Measurements from ENCODE around the gene HEBP2.

HEBP2 gene

GRCh38 chr6:138404666-138405337 lies 779 bp downstream of the HEBP2 start:
- Histone ChIP-seq H4K91ac (ENCODE audit: low read length) (no peak overlapping the region), H3K4me1 (ENCODE audit: control insufficient read depth, insufficient read depth, low read depth, low read length) (peaks cover 5% of the 10 kb centered on the region), H3K4ac (ENCODE audit: low read depth in 1 of 2, low read length in 2 of 2) (peak overlapping the region; percentile 40 to 54), H3K18ac (ENCODE audit: low read depth in 1 of 2, low read length in 2 of 2) (peak overlapping the region; percentile 52 to 76), H3K9ac (ENCODE audit: low read length) (peak overlapping the region; percentile 90), H3K23ac (ENCODE audit: low read length in 2 of 2) (peak overlapping the region in 1 of 2 experiments; percentile 61), H3K4me3 (ENCODE audit: insufficient read depth in 1 of 2, low read depth in 1 of 2, low read length in 2 of 2) (peak overlapping the region; percentile 90 to 92), H2BK5ac (ENCODE audit: low read depth, low read length, poor library complexity, severe bottlenecking) (no peak overlapping the region), H2AK5ac (ENCODE audit: low read length, severe bottlenecking) (no peak overlapping the region), H2BK15ac (ENCODE audit: low read depth, poor library complexity, severe bottlenecking) (peak overlapping the region; percentile 77), H3K4me2 (ENCODE audit: low read length, poor library complexity, severe bottlenecking) (peak overlapping the region; percentile 89), H2BK120ac (ENCODE audit: low read depth, low read length) (peak overlapping the region; percentile 80), H3K14ac (ENCODE audit: low read length in 2 of 2) (peak overlapping the region in 1 of 2 experiments; percentile 58), H4K8ac (ENCODE audit: low read length) (peak overlapping the region; percentile 3), H3K79me1 (replicated peaks; ENCODE audit: low read length, poor library complexity, severe bottlenecking) (peaks cover 31% of the 10 kb centered on the region), H3K27ac (ENCODE audit: low read length, poor library complexity, severe bottlenecking) (peak overlapping the region; percentile 15), H3K9me3 (ENCODE audit: control insufficient read depth, low read length) (no peaks in the 10 kb centered on the region), H2AFZ (ENCODE audit: low read depth, low read length) (peak overlapping the region; percentile 36), H2BK12ac (ENCODE audit: low read length in 2 of 2) (peak overlapping the region in 1 of 2 experiments; percentile 60), H3K27me3 (ENCODE audit: control insufficient read depth in 1 of 2, insufficient read depth in 1 of 2, low read length in 2 of 2) (no peaks in the 10 kb centered on the region), H3K36me3 (ENCODE audit: control insufficient read depth in 1 of 2, insufficient read depth in 2 of 2, low read depth in 1 of 2, low read length in 2 of 2) (peaks cover 22 to 40% of the 10 kb centered on the region in 2 experiments)
- peak; percentile 35 for DNase-seq
- 4% methylated on average over 29 of the region's 35 CpGs for WGBS

GRCh38 chr6:138405816-138406413 lies 1.9 kb downstream of the HEBP2 start:
- H3K18ac ChIP-seq (ENCODE audit: low read depth in 1 of 2, low read length in 2 of 2) = no peak overlapping the region
- peaks cover 22 to 44% of the 10 kb centered on the region in 2 experiments for H3K36me3 ChIP-seq (ENCODE audit: control insufficient read depth in 1 of 2, insufficient read depth in 2 of 2, low read depth in 1 of 2, low read length in 2 of 2)
- H3K4me2 ChIP-seq (ENCODE audit: low read length, poor library complexity, severe bottlenecking) = no peak overlapping the region
- no peak overlapping the region for H3K23ac ChIP-seq (ENCODE audit: low read length in 2 of 2)
- H2BK5ac ChIP-seq (ENCODE audit: low read depth, low read length, poor library complexity, severe bottlenecking) = no peak overlapping the region
- H2BK12ac ChIP-seq (ENCODE audit: low read length in 2 of 2) = no peak overlapping the region
- peaks cover 5% of the 10 kb centered on the region for H3K4me1 ChIP-seq (ENCODE audit: control insufficient read depth, insufficient read depth, low read depth, low read length)
- no peak overlapping the region for H3K4ac ChIP-seq (ENCODE audit: low read depth in 1 of 2, low read length in 2 of 2)
- no peak overlapping the region for H2BK120ac ChIP-seq (ENCODE audit: low read depth, low read length)
- H2AK5ac ChIP-seq (ENCODE audit: low read length, severe bottlenecking) = no peak overlapping the region
- 75% methylated on average over 4 of the region's 5 CpGs for WGBS
- no peaks in the 10 kb centered on the region for H3K9me3 ChIP-seq (ENCODE audit: control insufficient read depth, low read length)
- no peak overlapping the region for H4K91ac ChIP-seq (ENCODE audit: low read length)
- no peak overlapping the region for H3K9ac ChIP-seq (ENCODE audit: low read length)
- no peak overlapping the region for H4K8ac ChIP-seq (ENCODE audit: low read length)
- no peak overlapping the region for H2BK15ac ChIP-seq (ENCODE audit: low read depth, poor library complexity, severe bottlenecking)
- H3K27ac ChIP-seq (ENCODE audit: low read length, poor library complexity, severe bottlenecking) = no peak overlapping the region
- H3K14ac ChIP-seq (ENCODE audit: low read length in 2 of 2) = no peak overlapping the region
- no peaks in the 10 kb centered on the region for H3K27me3 ChIP-seq (ENCODE audit: control insufficient read depth in 1 of 2, insufficient read depth in 1 of 2, low read length in 2 of 2)
- H3K4me3 ChIP-seq (ENCODE audit: insufficient read depth in 1 of 2, low read depth in 1 of 2, low read length in 2 of 2) = no peak overlapping the region
- H2AFZ ChIP-seq (ENCODE audit: low read depth, low read length) = no peak overlapping the region
- DNase-seq = no peak
- H3K79me1 ChIP-seq (replicated peaks; ENCODE audit: low read length, poor library complexity, severe bottlenecking) = peaks cover 31% of the 10 kb centered on the region

DNA sequence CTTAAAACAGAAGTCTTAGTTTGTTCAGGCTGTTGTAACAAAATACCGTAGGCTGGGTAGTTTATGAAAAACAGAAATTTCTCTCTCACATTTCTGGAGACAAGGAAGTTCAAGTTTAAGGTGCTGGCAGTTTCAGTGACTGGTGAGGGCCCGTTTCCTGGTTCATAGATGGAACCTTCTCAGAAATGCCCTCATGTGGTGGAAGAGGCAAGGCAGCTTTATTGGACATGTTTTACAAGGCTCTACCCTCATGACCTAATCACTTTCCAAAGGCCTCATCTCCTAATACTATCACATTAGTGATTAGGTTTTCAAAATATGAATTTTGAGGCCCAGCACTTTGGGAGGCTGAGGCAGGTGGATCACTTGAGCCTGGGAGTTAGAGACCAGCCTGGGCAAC lies 2.4 kb downstream of the HEBP2 start:
- Histone ChIP-seq H2BK12ac (ENCODE audit: low read length in 2 of 2) (no peak overlapping the region), H4K8ac (ENCODE audit: low read length) (no peak overlapping the region), H3K4me1 (ENCODE audit: control insufficient read depth, insufficient read depth, low read depth, low read length) (peaks cover 6% of the 10 kb centered on the region), H2AK5ac (ENCODE audit: low read length, severe bottlenecking) (no peak overlapping the region), H2BK120ac (ENCODE audit: low read depth, low read length) (no peak overlapping the region), H4K91ac (ENCODE audit: low read length) (no peak overlapping the region), H3K4ac (ENCODE audit: low read depth in 1 of 2, low read length in 2 of 2) (no peak overlapping the region), H3K79me1 (replicated peaks; ENCODE audit: low read length, poor library complexity, severe bottlenecking) (peaks cover 32% of the 10 kb centered on the region), H3K9me3 (ENCODE audit: control insufficient read depth, low read length) (no peaks in the 10 kb centered on the region), H3K18ac (ENCODE audit: low read depth in 1 of 2, low read length in 2 of 2) (no peak overlapping the region), H2AFZ (ENCODE audit: low read depth, low read length) (no peak overlapping the region), H3K4me2 (ENCODE audit: low read length, poor library complexity, severe bottlenecking) (no peak overlapping the region), H3K27me3 (ENCODE audit: control insufficient read depth in 1 of 2, insufficient read depth in 1 of 2, low read length in 2 of 2) (no peaks in the 10 kb centered on the region), H3K27ac (ENCODE audit: low read length, poor library complexity, severe bottlenecking) (no peak overlapping the region), H3K4me3 (ENCODE audit: insufficient read depth in 1 of 2, low read depth in 1 of 2, low read length in 2 of 2) (no peak overlapping the region), H2BK15ac (ENCODE audit: low read depth, poor library complexity, severe bottlenecking) (no peak overlapping the region), H3K14ac (ENCODE audit: low read length in 2 of 2) (no peak overlapping the region), H2BK5ac (ENCODE audit: low read depth, low read length, poor library complexity, severe bottlenecking) (no peak overlapping the region), H3K23ac (ENCODE audit: low read length in 2 of 2) (no peak overlapping the region), H3K36me3 (ENCODE audit: control insufficient read depth in 1 of 2, insufficient read depth in 2 of 2, low read depth in 1 of 2, low read length in 2 of 2) (peaks cover 22 to 45% of the 10 kb centered on the region in 2 experiments), H3K9ac (ENCODE audit: low read length) (no peak overlapping the region)
- WGBS = 100% methylated on average over 1 of the region's 2 CpGs
- DNase-seq = no peak

DNA sequence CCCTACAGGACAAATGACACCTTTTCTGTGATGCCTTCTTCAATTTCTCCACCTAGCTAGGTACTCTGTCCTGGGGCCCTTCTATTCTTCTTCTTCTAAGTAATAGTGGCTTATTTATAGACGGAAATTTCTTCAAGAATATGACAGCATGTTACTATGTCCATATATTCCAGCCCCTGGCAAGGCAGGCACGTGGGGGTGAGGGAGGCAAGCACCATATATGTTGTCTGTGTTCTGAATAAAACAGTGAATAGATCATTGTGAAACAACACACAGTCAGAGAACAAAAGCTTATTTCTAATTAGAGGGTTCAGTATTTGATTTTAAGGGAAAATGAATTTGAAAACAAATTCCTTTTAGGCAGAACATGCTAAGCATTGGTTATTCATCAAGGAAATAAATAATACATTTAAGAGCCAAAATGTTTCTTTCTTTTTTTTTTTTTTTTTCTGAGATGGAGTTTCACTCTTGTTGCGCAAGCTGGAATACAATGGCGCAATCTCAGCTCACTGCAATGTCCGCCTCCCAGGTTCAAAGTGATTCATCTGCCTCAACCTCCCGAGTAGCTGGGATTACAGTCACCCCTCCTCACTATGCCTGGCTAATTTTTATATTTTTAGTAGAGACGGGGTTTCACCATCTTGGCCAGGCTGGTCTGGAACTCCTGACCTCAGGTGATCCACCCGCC lies 6.2 kb downstream of the HEBP2 start:
- Histone ChIP-seq H2BK15ac (ENCODE audit: low read depth, poor library complexity, severe bottlenecking) (no peak overlapping the region), H2AFZ (ENCODE audit: low read depth, low read length) (no peak overlapping the region), H2BK12ac (ENCODE audit: low read length in 2 of 2) (no peak overlapping the region), H4K91ac (ENCODE audit: low read length) (no peak overlapping the region), H3K4me2 (ENCODE audit: low read length, poor library complexity, severe bottlenecking) (no peak overlapping the region), H2BK5ac (ENCODE audit: low read depth, low read length, poor library complexity, severe bottlenecking) (no peak overlapping the region), H3K79me1 (replicated peaks; ENCODE audit: low read length, poor library complexity, severe bottlenecking) (peaks cover 28% of the 10 kb centered on the region), H3K14ac (ENCODE audit: low read length in 2 of 2) (no peak overlapping the region), H3K36me3 (ENCODE audit: control insufficient read depth in 1 of 2, insufficient read depth in 2 of 2, low read depth in 1 of 2, low read length in 2 of 2) (peaks cover 43 to 76% of the 10 kb centered on the region in 2 experiments), H3K27me3 (ENCODE audit: control insufficient read depth in 1 of 2, insufficient read depth in 1 of 2, low read length in 2 of 2) (no peaks in the 10 kb centered on the region), H3K23ac (ENCODE audit: low read length in 2 of 2) (no peak overlapping the region), H3K4ac (ENCODE audit: low read depth in 1 of 2, low read length in 2 of 2) (no peak overlapping the region), H2AK5ac (ENCODE audit: low read length, severe bottlenecking) (no peak overlapping the region), H3K9ac (ENCODE audit: low read length) (no peak overlapping the region), H2BK120ac (ENCODE audit: low read depth, low read length) (no peak overlapping the region), H4K8ac (ENCODE audit: low read length) (no peak overlapping the region), H3K18ac (ENCODE audit: low read depth in 1 of 2, low read length in 2 of 2) (no peak overlapping the region), H3K27ac (ENCODE audit: low read length, poor library complexity, severe bottlenecking) (no peak overlapping the region), H3K9me3 (ENCODE audit: control insufficient read depth, low read length) (no peaks in the 10 kb centered on the region), H3K4me1 (ENCODE audit: control insufficient read depth, insufficient read depth, low read depth, low read length) (peaks cover 2% of the 10 kb centered on the region), H3K4me3 (ENCODE audit: insufficient read depth in 1 of 2, low read depth in 1 of 2, low read length in 2 of 2) (no peak overlapping the region)
- WGBS = 72% methylated on average over 6 of the region's 8 CpGs
- DNase-seq = peak; percentile 68

Measured in mesenchymal stem cell (in vitro differentiated cells and primary cell).